ENCODE data around the gene SGIP1.
"Not testable (repeated sequence)": the region's sequence is repeated elsewhere in the genome, so short reads cannot be mapped to it uniquely, and the experiment has no call there.

The SGIP1 gene

DNA sequence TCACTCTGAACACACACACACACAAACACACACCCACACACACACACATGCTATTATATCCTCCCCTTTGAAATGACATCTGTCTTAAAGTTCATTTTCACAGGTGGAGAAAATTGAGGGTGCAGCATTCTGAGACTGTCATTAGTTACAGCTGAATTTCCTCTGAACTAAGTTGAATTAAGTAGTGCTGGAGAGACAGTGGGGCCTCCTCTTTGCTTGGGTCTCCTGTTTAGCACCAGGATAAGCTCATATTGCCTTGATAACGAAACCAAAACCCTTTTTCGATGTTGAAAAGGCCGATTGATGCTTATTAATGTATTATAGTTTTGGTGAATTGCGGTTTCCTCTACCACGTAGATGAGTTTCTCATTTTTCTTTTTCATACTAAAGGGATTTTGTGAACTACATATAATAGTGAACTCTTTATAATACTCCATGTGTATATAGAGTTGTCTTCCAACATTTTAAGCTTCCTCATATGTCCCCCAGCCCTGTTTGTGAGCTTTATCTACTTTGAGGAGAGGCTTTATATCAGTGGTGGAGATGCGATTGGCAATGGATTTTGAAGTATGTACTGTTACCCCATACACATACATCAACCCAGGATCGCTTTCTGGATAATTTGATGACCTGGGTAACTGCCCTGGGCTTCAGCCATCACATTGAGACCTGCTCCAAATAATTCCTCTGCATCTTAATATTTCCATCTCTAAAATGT is 235.7 kb downstream of the SGIP1 start:
- DNase-seq (ENCODE audit: low spot score) = no peak

DNA sequence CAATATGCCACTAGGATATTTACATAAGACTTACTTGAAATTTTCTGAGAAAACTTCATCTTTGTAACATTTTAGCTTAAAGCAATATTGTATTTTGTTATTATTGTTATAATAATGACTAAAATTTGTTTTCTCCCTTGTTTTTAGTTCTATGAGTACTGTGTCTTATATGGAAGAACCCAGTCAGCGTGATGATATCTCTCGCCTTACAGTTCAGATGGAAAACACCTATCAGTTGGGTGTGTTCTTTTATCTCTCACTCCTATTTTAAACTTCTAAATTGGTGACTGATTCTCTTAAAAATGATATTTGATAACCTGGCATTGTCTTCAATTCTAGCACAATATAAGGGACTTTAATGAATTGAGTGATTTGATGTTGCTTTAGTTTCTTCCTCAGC is 236.3 kb downstream of the SGIP1 start:
- DNase-seq (ENCODE audit: low spot score) = no peak

DNA sequence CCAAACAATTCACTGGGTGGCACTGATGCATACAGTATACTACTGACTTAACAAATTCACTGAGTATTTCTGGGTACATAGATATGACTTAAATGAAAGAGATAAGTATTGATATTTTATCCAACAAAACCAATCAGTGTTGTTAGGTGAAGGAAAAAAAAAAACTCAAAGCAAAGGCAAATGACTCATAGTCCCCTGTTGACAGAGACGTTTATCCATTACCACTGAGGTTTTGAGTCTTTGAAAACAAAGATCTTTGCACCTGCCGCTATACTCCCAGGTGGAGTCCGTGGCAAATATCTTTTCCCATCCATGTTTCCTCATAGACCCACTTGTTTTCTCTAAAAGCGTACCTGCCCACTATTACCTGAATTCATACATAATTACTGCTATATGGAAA is 236.7 kb downstream of the SGIP1 start:
- DNase-seq (ENCODE audit: low spot score) = no peak

DNA sequence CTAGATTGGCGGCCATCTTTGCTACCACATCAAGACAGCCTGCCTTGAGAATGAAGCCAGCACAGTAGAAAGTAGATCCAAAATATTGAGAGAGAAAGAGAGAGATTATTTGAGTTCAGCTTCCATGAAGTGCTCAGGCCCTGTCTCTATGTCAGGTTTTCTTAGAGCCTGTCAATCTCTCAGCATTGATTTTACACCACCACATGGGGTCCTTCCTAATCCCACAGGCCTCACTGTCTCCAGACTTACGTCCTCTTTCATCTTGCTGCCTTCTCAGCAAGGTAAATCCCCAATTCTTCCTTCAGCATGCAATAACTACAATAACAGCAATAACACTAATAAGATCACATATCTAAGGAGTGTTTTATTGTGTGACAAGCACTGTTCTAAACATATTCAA is 239.3 kb downstream of the SGIP1 start:
- DNase-seq (ENCODE audit: low spot score) = no peak

DNA sequence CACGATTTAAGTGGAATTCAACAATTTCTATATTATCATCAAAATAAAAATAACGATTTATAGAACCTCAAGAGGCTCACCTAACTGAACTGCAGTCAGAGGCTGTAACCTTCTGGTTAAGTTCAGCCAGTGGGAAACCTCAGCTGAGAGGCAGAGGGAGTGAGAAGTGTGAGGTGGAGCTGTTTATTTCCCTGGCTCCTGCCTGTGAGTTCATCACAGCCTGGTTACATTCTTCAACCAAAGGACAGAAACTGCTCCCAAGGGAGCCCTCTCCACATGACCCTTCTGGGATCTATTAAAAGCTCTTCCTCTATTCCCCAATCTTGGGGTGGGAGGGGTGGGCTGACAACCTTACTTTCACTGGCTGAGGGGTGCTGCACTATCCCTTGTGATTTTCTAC is 240.5 kb downstream of the SGIP1 start:
- no peak for DNase-seq (ENCODE audit: low spot score)

DNA sequence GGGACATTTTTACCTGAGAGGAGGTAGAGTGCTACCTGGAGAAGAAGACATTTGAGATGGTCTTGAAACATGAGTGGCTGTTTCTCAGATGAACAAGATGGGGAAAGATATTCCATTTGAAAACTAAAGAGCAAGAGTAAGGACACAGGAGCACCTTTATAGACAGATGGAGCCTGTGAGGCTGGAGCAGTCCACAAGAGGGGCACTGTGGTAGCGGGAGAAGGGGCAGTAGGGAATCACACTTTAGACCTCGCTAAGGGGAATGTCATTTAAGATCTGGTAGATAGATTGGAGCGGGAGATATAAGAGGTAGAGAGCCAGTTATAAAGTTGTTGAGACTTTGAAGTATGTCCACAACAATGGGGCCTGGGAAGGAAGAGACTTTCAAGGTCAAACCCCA is 241.7 kb downstream of the SGIP1 start:
- DNase-seq (ENCODE audit: low spot score) = no peak

DNA sequence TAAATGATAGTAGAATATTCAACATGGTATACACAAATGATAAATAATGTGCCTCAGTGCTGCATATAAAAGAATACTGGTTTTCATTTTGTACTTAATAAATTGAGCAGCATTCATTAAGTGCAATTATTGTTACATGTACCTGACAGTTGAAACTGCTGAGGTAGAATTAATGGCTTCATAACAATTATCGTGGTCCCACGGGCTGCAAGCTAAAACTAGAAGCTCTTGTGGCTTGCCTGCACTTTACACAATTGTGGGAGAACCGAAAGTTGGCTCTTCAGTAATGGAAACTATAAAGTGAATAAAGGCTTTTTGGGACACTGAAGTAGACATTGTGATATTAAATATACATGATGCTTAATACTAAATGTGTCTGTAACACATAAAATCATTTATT is 243.9 kb downstream of the SGIP1 start:
- DNase-seq (ENCODE audit: low spot score) = no peak

DNA sequence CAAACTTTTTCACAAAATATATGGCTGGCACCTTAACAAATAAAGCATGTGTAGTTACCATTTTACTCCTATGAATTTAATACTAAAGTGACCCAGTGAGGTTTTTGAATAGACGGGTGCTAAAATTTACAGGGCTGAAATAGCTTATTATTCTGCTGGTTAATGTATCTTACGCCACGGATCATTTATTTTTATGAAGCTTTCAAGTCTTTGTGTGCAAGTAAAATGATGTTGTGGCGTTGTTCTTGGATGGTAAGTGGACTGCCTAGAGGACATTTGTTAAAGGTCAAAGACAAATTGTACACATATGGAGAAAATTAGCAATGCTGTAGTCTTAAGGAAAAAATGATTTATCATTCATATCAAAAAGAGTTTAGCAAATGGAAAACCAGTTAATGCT is 244.3 kb downstream of the SGIP1 start:
- DNase-seq (ENCODE audit: low spot score) = no peak

DNA sequence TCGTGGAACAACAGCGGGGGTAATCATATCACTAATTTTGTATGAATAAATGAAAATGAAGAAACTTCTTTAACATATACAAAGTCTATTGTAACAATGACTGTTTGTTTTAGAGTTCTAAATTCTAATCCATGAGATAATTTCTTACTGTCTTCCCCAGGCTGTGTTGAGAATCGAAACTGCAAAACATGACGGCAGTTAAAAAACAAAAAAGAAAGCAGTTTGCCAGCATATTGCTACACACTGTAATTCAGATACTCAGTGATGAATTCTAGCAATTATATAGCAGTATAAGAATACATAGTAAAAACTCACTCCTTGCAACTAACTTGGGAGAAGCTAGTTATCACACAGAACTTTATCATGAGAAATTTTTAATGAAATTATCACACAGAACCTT is 245.0 kb downstream of the SGIP1 start:
- no peak for DNase-seq (ENCODE audit: low spot score)

DNA sequence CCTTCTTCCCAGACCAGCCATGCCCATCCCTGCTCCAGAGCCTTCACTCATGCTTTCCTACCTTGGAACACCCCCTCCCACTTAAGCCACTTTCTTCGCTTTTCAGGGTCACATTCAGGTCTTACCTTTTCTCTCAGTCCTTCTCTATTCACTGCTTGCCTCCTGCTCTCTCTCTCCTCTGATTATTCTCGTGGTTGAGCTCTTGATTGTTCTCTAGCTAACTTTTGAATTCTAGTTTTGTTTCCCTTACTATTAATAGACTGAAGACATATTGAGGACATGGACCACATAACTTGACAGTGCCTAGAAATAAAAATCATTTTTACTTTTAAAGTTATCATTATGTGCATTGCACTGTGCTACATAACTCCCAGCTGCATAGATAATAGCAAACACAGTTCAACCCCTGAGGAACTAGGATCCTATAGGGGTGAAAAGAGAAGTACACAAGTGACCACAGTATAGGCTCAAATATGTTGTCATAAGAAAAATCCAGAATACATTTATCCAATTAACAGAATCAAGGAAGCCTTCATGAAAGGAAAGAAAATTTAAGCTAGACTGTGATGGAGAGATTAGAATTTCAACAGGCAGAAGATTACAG is 245.6 kb downstream of the SGIP1 start:
- no peak for DNase-seq (ENCODE audit: low spot score)

DNA sequence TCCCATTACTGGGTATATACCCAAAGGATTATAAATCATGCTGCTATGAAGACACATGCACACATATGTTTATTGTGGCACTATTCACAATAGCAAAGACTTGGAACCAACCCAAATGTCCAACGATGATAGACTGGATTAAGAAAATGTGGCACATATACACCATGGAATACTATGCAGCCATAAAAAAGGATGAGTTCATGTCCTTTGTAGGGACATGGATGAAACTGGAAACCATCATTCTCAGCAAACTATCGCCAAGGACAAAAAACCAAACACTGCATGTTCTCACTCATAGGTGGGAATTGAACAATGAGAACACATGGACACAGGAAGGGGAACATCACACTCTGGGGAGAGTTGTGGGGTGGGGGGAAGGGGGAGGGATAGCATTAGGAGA is 251.8 kb downstream of the SGIP1 start:
- DNase-seq (ENCODE audit: low spot score) = not testable (repeated sequence)

DNA sequence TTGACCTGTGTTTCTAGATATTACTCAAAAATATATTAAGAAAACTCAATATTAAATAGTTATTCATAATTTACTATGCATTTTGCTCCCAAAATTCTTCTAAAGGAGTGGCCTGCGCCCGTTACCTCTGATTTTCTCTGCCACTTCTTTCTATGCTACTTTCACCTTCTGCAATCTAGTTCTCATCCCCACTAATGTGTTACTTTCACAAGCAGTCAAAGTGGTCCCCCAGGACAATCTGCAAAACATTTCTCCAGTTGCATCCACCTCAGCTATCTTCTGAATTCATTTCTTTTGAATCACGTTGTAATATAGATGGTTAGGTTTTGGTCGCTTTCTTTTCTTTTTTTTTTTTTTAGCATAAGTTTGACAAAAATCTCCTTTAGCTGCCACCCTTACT is 253.7 kb downstream of the SGIP1 start:
- DNase-seq (ENCODE audit: low spot score) = no peak

DNA sequence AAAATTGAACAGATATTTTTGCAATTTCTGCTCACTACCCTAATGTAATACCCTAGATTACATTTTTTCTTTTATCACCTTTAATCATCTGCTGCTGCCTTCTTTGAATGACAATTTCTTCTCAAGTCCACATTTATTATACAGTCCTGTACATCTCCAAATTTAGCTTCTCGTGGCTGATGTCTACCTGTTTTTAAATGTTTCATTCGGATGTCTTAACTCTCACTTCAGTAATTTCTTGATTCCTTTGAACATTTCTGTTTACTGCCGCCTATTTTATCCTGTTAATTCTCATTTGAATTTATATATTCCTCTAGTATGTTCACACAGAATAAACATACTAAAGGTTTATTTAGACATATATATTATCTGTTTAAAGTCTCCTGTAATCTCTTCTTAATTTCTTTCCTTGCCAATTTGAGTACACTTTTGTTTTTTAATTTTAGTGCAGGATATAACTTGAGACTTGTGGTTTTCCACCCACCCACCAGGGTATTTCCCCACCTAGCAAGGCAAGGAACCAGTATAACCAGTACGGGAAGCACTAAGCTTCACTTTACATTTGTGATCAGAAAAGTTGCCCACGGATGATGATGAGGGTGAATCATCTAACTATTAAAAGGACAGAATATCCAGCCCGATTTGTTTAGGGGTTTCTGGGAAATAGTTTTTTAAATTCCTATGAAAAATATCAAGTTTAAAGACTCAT is 254.4 kb downstream of the SGIP1 start:
- DNase-seq (ENCODE audit: low spot score) = no peak

DNA sequence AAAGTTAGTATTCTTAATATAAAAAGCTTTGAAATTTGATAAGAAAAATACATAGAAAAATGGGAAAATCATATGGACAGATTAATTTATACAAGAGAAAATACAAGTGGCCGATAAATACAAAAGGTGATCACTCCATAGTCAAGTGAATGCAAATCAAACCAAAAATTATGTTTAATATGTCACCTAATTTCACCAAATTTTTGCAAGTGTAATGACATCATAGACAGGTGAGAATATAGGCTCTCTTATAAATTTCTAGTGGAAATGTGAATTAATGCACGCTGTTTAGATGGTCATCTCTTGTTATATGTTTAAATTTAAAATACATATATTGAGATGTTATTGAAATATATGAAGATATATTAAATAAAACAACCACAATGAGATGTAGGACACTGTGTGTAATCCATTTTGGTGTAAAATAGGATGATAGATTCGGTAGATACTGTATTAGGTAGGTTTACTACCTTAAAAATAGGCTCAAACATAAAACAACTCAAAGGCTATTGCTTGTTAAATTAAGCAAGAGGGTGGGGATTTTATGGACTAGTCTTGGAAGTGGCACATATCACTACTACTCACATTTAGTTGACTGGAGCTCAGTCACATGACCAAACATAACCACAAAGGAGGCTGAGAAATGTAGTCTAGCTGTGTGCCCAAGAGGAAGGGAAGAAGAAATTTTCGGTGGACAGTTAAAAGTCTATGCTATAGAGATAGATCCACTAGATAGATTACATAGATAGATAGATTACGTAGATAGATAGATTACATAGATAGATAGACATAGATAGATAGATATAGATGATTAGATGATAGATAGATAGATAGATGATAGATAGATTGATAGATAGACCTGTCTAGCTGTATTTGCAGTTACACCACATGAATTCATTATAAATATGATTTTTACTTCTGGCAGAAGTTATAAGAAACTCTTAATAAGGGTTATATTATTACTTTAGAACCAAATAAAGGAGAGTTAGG is 258.0 kb downstream of the SGIP1 start:
- DNase-seq (ENCODE audit: low spot score) = no peak

DNA sequence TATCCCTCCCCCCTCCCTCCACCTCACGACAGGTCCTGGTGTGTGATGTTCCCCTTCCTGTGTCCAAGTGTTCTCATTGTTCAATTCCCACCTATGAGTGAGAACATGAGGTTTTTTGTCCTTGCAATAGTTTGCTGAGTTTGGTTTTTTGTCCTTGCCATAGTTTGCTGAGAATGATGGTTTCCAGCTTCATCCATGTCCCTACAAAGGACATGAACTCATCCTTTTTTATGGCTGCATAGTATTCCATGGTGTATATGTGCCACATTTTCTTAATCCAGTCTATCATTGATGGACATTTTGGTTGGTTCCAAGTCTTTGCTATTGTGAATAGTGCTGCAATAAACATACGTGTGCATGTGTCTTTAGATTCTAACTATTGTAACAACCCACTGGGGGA is 261.9 kb downstream of the SGIP1 start:
- DNase-seq (ENCODE audit: low spot score) = not testable (repeated sequence)
